GM18498 (cell line): ENCODE measurements around the gene CUTC.
"Not testable (repeated sequence)": the region's sequence is repeated elsewhere in the genome, so short reads cannot be mapped to it uniquely, and the experiment has no call there.

Experiments used
- ATAC-seq: cut with Tn5 transposase; IDR thresholded peaks from one replicate; pipeline ENCODE4 v1.9.1; 2021; ENCODE audit warnings: mild to moderate bottlenecking, moderate library complexity; ENCODE audit not compliant: unreplicated experiment

CUTC gene

GRCh38 chr10:99742254-99742653 is 10.2 kb downstream of the CUTC start:
- ATAC-seq, result no peak

GRCh38 chr10:99742701-99743100 is 10.7 kb downstream of the CUTC start:
- no peak for ATAC-seq

GRCh38 chr10:99743841-99744240 is 11.8 kb downstream of the CUTC start:
- ATAC-seq, result no peak

DNA sequence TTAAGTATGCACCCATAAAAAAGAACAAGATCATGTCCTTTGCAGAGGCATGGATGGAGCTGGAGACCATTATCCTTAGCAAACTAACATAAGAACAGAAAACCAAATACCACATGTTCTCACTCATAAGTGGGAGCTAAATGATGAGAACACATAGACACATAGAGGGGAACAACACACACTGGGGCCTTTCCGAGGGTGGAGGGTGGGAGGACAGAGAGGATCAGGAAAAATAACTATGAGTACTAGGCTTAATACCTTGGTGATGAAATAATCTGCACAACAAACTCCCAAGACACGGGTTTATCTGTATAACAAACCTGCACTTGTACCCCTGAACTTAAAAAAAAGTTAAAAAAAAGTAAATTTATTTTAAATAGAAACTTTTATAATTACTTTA is 14.1 kb downstream of the CUTC start:
- not testable (repeated sequence) for ATAC-seq

- no peak for ATAC-seq
Observed at GRCh38 chr10:99748823-99749451, 16.9 kb downstream of the CUTC start.

DNA sequence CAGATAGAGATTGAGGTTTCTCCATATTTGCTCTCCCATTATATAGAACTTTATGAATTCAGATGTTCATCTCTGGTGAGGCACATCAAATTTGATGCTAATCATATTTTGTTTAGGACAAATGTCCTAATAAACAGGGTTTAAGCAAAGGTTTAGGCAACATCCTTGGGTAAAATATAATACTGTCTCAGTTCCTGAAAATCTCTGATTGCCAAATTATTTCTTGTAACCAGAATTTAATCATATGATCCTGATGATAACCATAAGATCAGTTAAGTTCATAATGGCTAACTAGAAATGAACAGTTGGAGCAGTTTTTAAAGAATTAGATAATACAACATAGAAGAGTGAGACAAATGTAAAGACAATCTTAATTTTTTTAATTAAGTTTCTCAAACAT is 18.6 kb downstream of the CUTC start:
- ATAC-seq, result no peak

DNA sequence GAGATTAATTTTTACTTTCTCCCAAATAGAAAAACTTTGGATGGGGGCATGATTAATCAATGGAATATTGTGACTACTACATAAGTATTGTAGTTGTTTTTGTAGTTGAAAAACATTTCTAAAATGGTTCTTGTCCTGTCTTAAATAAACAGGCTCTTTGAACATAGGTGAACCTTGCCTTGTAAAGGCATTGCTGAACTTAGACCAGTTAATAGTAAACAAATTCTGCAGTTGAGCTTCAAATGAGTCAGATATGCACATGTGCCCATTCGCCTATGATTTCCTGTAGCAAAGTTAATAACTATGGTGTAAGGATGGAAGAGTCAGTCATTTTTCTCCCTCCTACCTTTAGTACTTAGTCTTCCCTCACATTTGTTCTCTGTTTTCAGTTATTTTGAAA is 22.6 kb downstream of the CUTC start:
- ATAC-seq, result no peak

DNA sequence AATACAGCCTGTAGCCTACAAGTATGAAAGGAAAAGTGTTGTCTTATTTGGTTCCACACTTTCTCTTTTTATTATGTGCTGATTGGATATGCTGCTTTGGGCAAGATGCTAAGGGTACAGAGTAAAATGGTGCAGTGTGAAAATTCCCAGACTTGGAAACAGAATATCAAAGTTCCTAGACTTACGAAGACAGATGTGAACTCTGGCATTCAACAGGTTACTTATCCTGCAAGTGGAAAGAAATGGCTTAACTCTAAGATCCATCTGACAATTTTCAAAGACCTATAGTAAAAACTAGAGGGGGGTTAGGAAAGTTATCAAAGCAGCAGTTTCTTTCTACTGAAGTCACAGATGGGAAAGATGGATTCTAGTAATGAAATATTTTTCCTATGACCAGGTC is 24.1 kb downstream of the CUTC start:
- no peak for ATAC-seq

DNA sequence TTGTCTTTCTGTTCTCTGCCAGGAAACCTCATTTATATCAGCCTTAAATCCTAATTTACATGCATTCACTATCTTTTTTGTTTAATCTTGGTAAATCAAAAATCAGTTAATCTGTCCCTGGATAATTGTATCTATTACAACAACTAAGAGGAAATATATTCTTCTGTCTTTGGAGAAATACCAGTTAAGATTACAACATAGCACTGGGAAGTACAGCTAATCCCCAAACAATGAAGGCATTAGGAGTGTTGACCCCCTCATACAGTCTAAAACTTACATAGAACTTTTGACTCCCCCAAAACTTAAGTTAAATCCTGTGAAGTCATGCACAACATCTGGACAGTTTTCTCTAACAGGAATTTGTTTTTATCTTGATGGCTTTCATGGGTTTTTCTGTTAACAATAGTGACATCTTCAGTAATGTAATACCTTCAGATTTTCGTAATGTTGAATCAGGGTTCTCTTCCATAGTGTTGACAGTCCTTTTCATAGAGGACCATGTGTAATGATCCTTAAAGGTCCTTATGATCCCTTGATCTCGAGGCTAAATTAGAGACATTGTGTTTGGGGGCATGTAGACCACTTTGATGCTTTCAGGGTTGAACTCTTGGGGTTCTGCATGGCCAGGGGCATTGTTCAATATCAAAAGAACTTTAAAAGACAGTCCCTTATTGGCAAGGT is 26.3 kb downstream of the CUTC start:
- no peak for ATAC-seq

- no peak for ATAC-seq
Observed at GRCh38 chr10:99760321-99760720, 28.3 kb downstream of the CUTC start.

DNA sequence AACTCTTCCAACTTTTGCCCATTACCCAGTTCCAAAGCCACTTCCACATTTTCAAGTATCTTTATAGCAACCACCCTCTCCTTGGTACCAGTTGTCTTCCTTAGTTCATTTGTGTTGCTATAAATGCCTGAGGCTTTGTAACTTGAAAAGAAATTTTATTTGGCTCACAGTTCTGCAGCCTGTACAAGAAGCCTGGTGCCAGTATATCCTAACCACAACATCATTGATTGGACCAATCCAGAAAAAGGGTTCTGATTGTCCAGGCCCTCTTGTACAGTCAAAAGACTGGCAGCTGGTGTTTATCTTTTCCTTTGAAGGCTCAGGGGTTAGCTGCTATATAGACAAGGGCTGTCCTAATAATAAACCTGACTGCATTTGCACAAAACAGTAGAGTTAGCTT is 29.3 kb downstream of the CUTC start:
- ATAC-seq, result no peak

GRCh38 chr10:99765672-99766301 is 33.8 kb downstream of the CUTC start:
- peak; percentile 43 for ATAC-seq

GRCh38 chr10:99766302-99766681 is 34.3 kb downstream of the CUTC start:
- peak; percentile 93 for ATAC-seq

DNA sequence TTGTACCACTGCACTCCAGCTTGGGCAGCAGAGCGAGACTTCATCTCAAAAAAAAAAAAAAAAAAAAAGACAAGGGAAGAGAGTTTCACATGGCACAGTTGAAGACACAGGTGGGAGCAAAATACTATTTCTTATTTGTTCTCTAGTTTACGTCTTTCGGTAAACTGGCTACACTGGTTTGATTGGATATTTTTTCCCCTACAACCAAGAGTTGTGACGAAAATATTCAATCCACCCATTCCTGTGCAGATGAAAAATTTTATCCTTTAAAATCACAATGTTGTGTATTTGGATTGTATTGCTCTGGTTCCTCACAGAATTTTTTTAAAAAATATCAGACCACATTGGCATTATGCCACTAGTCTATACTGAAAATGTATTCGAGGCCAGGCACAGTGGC is 35.9 kb downstream of the CUTC start:
- no peak for ATAC-seq

GRCh38 chr10:99768556-99768955 is 36.5 kb downstream of the CUTC start:
- no peak for ATAC-seq

- ATAC-seq, result no peak
Observed at GRCh38 chr10:99769706-99770105, 37.7 kb downstream of the CUTC start.

DNA sequence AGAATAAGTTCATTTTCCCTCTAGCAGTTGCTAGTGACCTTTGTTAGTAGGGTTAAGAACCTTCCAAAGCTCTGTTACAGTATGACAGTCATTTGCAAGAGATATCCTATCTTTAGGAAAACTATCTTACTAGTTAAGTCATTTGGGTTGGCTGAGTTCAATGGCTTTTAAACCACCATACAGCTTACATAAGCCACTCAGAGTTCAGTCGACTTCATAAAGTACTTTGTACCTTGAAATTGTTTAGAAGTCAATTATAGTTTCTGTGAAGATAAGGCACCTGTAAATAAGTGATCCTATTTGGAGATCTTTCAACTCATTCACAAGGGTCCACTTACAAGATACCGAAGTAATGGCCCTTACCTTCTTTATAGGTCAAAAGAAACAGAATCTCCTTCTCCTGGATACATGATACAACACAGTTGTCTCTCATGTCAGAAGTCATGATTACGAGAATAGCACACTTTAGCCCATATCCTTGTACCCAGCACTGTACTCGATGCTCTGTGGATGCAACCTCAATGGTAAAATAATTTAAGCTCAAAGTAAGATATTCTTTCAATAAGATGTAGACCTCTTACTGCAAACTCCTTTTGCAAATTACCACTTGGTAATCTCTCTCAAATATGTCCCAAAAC is 38.5 kb downstream of the CUTC start:
- ATAC-seq, result no peak

DNA sequence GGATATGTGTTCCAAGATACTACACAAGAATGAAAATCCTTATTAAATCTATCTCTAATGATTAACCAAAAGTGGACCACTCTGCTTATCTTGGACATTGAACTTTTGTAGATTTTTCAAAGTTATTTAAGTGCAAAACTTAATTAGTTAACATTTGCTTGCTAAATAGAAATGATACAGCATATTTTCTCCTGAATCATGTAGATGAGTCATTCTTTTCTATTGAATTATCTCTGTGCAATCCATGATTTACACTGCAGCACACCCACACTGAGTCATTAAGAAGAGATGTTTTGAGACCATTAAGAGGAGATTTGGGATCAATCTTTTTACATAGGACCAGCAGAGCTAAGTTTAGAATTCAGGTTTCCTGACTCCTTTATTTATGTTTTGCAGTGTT is 43.8 kb downstream of the CUTC start:
- ATAC-seq, result no peak

DNA sequence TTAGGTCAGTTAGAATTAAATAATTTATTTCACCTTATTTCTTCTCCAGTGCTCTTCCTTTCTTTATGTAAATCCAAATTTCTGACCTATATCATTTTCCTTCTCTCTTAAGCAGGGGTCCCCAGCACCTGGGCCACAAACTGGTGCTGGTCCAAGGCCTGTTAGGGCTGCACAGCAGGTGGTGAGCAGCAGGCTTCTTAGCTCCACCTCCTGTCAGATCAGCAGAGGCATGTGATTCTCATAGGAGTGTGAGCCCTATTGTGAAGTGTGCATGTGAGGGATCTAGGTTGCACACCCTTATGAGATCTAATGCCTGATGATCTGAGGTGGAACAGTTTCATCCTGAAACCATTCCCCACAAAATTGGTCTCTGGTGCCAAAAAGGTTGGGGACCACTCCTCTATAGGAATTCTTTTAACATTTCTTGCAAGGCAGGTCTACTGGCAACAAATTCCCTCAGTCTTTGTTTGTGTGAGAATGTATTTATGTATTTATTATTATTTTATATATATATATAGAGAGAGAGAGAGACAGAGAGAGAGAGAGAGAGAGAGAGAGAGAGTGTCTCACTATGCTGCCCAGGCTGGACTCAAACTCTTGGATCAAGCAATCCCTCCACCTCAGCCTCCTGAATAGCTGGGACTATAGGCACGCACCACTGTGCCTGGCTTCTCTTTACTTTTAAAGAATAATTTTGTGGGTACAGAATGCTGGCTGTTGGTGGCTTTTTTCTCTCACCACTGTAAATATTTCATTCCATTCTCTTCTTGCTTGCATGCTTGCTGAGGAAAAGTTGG is 46.1 kb downstream of the CUTC start:
- ATAC-seq, result no peak

GRCh38 chr10:99779335-99779734 is 47.3 kb downstream of the CUTC start:
- ATAC-seq, result no peak

DNA sequence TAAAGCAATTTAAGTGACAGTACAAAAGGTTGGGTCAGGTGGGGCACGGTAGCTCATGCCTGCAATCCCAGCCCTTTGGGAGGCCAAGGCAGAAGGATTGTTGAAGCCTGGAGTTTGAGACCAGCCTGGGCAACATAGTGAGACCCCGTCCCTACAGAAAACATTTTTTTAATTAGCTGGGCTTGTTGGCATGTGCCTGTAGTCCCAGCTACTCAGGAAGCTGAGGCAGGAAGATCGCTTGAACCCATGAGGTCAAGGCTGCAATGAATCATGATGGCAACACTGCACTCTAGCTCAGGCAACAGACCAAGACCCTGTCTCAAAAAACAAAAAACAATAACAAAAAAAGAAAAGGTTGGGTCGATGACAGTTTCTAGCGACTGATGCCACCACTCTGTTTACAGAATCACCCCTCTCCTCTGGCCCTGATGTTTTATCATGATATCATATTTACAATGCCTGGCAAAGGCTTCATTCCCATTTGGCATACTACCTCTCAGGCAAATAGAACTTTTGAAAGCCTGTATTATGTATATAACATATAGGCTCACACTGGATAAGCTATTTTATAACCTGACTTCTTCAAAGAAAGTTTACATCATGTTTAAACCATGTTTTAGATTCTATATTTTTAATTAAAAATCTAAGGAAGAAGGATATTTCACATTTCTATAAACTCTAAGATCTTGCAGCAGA is 49.8 kb downstream of the CUTC start:
- no peak for ATAC-seq
